Measurements from ENCODE around the gene FAM13C. TPM values are rescaled to one million over a fixed set of nuclear protein-coding genes. Genes with fewer than 3 reads are reported as not detected.

Gene FAM13C
- total RNA-seq, 6 donors from 2014 or later, result 4.1 to 15.7 (median 8.9) TPM

- no peak overlapping the region for H3K27ac ChIP-seq
- DNase-seq (no peak), ATAC-seq (ENCODE audit: low FRiP score in 2 of 2) (no peak)
- TF ChIP-seq POLR2A (IDR thresholded peaks at IDR 0.05) (no peak), POLR2AphosphoS5 (IDR thresholded peaks at IDR 0.05) (no peak), EP300 (IDR thresholded peaks at IDR 0.05) (no peak), CTCF (IDR thresholded peaks at IDR 0.05) (no peak)
- WGBS, 2 donors, result 56 to 97% methylated on average over 1 of the region's 1 CpG
- no peaks in the 10 kb centered on the region for H3K36me3 ChIP-seq
- no peaks in the 10 kb centered on the region for H3K4me1 ChIP-seq
- no peaks in the 10 kb centered on the region for H3K9me3 ChIP-seq
- no peak overlapping the region for H3K4me3 ChIP-seq
- no peaks in the 10 kb centered on the region for H3K27me3 ChIP-seq
Measured at GRCh38 chr10:59342723-59343122, 19.6 kb downstream of the FAM13C start.

GRCh38 chr10:59342000-59342399 is 20.3 kb downstream of the FAM13C start:
- TF ChIP-seq EP300 (IDR thresholded peaks at IDR 0.05) (no peak), POLR2A (IDR thresholded peaks at IDR 0.05) (no peak), POLR2AphosphoS5 (IDR thresholded peaks at IDR 0.05) (no peak), CTCF (IDR thresholded peaks at IDR 0.05) (no peak)
- Histone ChIP-seq H3K9me3 (no peaks in the 10 kb centered on the region), H3K4me1 (peaks cover 0 to 4% (median 2%) of the 10 kb centered on the region in 4 donors), H3K4me3 (no peak overlapping the region), H3K36me3 (no peaks in the 10 kb centered on the region), H3K27me3 (no peaks in the 10 kb centered on the region), H3K27ac (no peak overlapping the region)
- DNase-seq (no peak), ATAC-seq (ENCODE audit: low FRiP score in 2 of 2) (no peak)
- 89 to 92% methylated on average over 1 of the region's 1 CpG for WGBS, 2 donors

- Histone ChIP-seq H3K9me3 (no peaks in the 10 kb centered on the region), H3K4me3 (no peak overlapping the region), H3K27me3 (no peaks in the 10 kb centered on the region), H3K36me3 (no peaks in the 10 kb centered on the region), H3K27ac (peak overlapping the region in 1 of 4 donors; percentile 20), H3K4me1 (peaks cover 0 to 5% (median 2%) of the 10 kb centered on the region in 4 donors)
- 69 to 76% methylated on average over 1 of the region's 1 CpG for WGBS, 2 donors
- DNase-seq, result no peak
- TF ChIP-seq EP300 (IDR thresholded peaks at IDR 0.05) (no peak), CTCF (IDR thresholded peaks at IDR 0.05) (no peak), POLR2A (IDR thresholded peaks at IDR 0.05) (no peak), POLR2AphosphoS5 (IDR thresholded peaks at IDR 0.05) (no peak)
- no peak for ATAC-seq (ENCODE audit: low FRiP score in 2 of 2)
Measured at GRCh38 chr10:59340285-59340684, 22.1 kb downstream of the FAM13C start.

- Histone ChIP-seq H3K9me3 (no peaks in the 10 kb centered on the region), H3K4me1 (peaks cover 0 to 5% (median 2%) of the 10 kb centered on the region in 4 donors), H3K27ac (peak overlapping the region in 1 of 4 donors; percentile 40), H3K27me3 (no peaks in the 10 kb centered on the region), H3K4me3 (no peak overlapping the region), H3K36me3 (no peaks in the 10 kb centered on the region)
- ATAC-seq (ENCODE audit: low FRiP score in 2 of 2), result no peak
- WGBS, 2 donors, result 67 to 81% methylated on average over 1 of the region's 1 CpG
- no peak for DNase-seq
- TF ChIP-seq CTCF (IDR thresholded peaks at IDR 0.05), result no peak
- no peak for TF ChIP-seq POLR2A (IDR thresholded peaks at IDR 0.05)
- no peak for TF ChIP-seq EP300 (IDR thresholded peaks at IDR 0.05)
- no peak for TF ChIP-seq POLR2AphosphoS5 (IDR thresholded peaks at IDR 0.05)
Measured at GRCh38 chr10:59339351-59339750, 23.0 kb downstream of the FAM13C start.

- Histone ChIP-seq H3K4me1 (peaks cover 0 to 5% (median 2%) of the 10 kb centered on the region in 4 donors), H3K4me3 (no peak overlapping the region), H3K9me3 (no peaks in the 10 kb centered on the region), H3K27ac (peak overlapping the region in 2 of 4 donors; percentile 28 to 49), H3K27me3 (no peaks in the 10 kb centered on the region), H3K36me3 (no peaks in the 10 kb centered on the region)
- DNase-seq (no peak), ATAC-seq (ENCODE audit: low FRiP score in 2 of 2) (peak in 1 of 2 donors; percentile 64)
- TF ChIP-seq CTCF (IDR thresholded peaks at IDR 0.05), result no peak
- no peak for TF ChIP-seq EP300 (IDR thresholded peaks at IDR 0.05)
- TF ChIP-seq POLR2A (IDR thresholded peaks at IDR 0.05), result no peak
- TF ChIP-seq POLR2AphosphoS5 (IDR thresholded peaks at IDR 0.05), result no peak
Measured at GRCh38 chr10:59337201-59337652, 25.1 kb downstream of the FAM13C start.
